PC-3 (cell line): Measurements from ENCODE around the gene RAB14.

Source experiments
- EZH2 ChIP-seq: fragments of 300-600 bp; sonication (generic); IDR thresholded peaks from one replicate; pipeline ENCODE4 v1.6.1; 2017; ENCODE audit warnings: antibody characterized with exemption, mild to moderate bottlenecking, low read length; ENCODE audit not compliant: unreplicated experiment
- TF ChIP-seq, protein P1 (sequence below): fragments of 300-600 bp; sonication (generic); conservative IDR thresholded peaks from 2 replicates; pipeline ENCODE4 v1.5.1; 2017; ENCODE audit warnings: antibody characterized with exemption, low read depth, mild to moderate bottlenecking, low read length

DNA sequence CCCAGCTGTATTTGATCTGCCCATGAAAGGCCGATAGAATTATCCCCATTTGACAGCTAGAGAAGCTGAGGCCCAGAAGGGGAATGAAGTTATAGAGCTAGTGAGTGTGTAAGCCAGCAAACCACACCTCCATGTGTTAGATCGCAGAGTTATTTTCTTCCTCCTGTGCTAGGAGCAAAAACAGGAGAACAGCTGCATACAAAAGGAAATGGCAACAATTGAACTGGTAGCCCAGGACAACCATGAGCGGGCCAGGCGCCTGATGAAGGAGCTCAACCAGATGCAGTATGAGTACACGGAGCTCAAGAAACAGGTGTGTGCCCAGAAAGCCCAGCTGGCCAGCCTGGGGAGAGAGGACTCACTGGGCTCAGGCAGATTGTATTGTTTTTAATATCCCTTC, 30.4 kb downstream of the RAB14 start:
- TF ChIP-seq, protein P1, sequence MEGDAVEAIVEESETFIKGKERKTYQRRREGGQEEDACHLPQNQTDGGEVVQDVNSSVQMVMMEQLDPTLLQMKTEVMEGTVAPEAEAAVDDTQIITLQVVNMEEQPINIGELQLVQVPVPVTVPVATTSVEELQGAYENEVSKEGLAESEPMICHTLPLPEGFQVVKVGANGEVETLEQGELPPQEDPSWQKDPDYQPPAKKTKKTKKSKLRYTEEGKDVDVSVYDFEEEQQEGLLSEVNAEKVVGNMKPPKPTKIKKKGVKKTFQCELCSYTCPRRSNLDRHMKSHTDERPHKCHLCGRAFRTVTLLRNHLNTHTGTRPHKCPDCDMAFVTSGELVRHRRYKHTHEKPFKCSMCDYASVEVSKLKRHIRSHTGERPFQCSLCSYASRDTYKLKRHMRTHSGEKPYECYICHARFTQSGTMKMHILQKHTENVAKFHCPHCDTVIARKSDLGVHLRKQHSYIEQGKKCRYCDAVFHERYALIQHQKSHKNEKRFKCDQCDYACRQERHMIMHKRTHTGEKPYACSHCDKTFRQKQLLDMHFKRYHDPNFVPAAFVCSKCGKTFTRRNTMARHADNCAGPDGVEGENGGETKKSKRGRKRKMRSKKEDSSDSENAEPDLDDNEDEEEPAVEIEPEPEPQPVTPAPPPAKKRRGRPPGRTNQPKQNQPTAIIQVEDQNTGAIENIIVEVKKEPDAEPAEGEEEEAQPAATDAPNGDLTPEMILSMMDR = no peak
- no peak for TF ChIP-seq EZH2
